ENCODE measurements around the gene MMP19.
"Not testable (repeated sequence)": the region's sequence is repeated elsewhere in the genome, so short reads cannot be mapped to it uniquely, and the experiment has no call there.

The MMP19 gene

GRCh38 chr12:55844961-55845360, 2.2 kb upstream of the MMP19 start:
- DNase-seq (ENCODE audit: low read depth): no peak

- DNase-seq (ENCODE audit: low read depth): no peak
These were observed 695 bp upstream of the MMP19 start for GRCh38 chr12:55843431-55843830.

- DNase-seq (ENCODE audit: low read depth): no peak
These were observed 2.0 kb downstream of the MMP19 start for GRCh38 chr12:55840581-55841351.

- no peak for DNase-seq (ENCODE audit: low read depth)
These were observed 3.2 kb downstream of the MMP19 start for GRCh38 chr12:55839345-55840140.

- DNase-seq (ENCODE audit: low read depth): no peak
These were observed 4.4 kb downstream of the MMP19 start for GRCh38 chr12:55838361-55838760.

GRCh38 chr12:55834400-55834799, 8.3 kb downstream of the MMP19 start:
- DNase-seq (ENCODE audit: low read depth): not testable (repeated sequence)

- no peak for DNase-seq (ENCODE audit: low read depth)
These were observed 9.7 kb downstream of the MMP19 start for GRCh38 chr12:55833056-55833455.

GRCh38 chr12:55831447-55831815, 11.3 kb downstream of the MMP19 start:
- DNase-seq (ENCODE audit: low read depth): no peak

GRCh38 chr12:55830601-55831446, 11.9 kb downstream of the MMP19 start:
- DNase-seq (ENCODE audit: low read depth): no peak

- no peak for DNase-seq (ENCODE audit: low read depth)
These were observed 12.7 kb downstream of the MMP19 start for GRCh38 chr12:55829967-55830600.

- no peak for DNase-seq (ENCODE audit: low read depth)
These were observed 14.4 kb downstream of the MMP19 start for GRCh38 chr12:55828357-55828756.

GRCh38 chr12:55827806-55828205, 14.9 kb downstream of the MMP19 start:
- no peak for DNase-seq (ENCODE audit: low read depth)

- no peak for DNase-seq (ENCODE audit: low read depth)
These were observed 18.0 kb downstream of the MMP19 start for GRCh38 chr12:55824726-55825125.

GRCh38 chr12:55823419-55823818, 19.3 kb downstream of the MMP19 start:
- no peak for DNase-seq (ENCODE audit: low read depth)

GRCh38 chr12:55822228-55822627, 20.5 kb downstream of the MMP19 start:
- DNase-seq (ENCODE audit: low read depth): no peak

- DNase-seq (ENCODE audit: low read depth): no peak
These were observed 22.1 kb downstream of the MMP19 start for GRCh38 chr12:55820679-55821078.

- DNase-seq (ENCODE audit: low read depth): no peak
These were observed 23.9 kb downstream of the MMP19 start for GRCh38 chr12:55818886-55819285.

- DNase-seq (ENCODE audit: low read depth): no peak
These were observed 24.5 kb downstream of the MMP19 start for GRCh38 chr12:55818140-55818728.

- peak; percentile 100 for DNase-seq (ENCODE audit: low read depth)
These were observed 25.2 kb downstream of the MMP19 start, which contains the start of the genes ORMDL2 and SARNP for GRCh38 chr12:55817345-55818139. ORMDL2 (plus strand) TSS chr12:55818041; CDS start chr12:55819000, 959 bp downstream. SARNP (minus strand) TSS chr12:55817724; CDS start chr12:55817701, 23 bp downstream.

GRCh38 chr12:55816881-55817344, 25.8 kb downstream of the MMP19 start:
- no peak for DNase-seq (ENCODE audit: low read depth)
